GM18499 (cell line): ENCODE measurements around the gene WDR33.

ENCODE experiments used
- ATAC-seq: cut with Tn5 transposase; IDR thresholded peaks from one replicate; pipeline ENCODE4 v1.9.1; 2021; ENCODE audit warnings: moderate number of reproducible peaks; ENCODE audit not compliant: insufficient read depth, unreplicated experiment

The WDR33 gene

GRCh38 chr2:127726158-127726880, 84.7 kb downstream of the WDR33 start:
- ATAC-seq, result no peak

GRCh38 chr2:127722807-127723206, 88.2 kb downstream of the WDR33 start:
- no peak for ATAC-seq

GRCh38 chr2:127721978-127722355, 89.0 kb downstream of the WDR33 start:
- no peak for ATAC-seq

GRCh38 chr2:127721311-127721977, 89.5 kb downstream of the WDR33 start:
- ATAC-seq, result no peak

- no peak for ATAC-seq
Measured at GRCh38 chr2:127719301-127720218, 91.4 kb downstream of the WDR33 start.

GRCh38 chr2:127718271-127718670, 92.7 kb downstream of the WDR33 start:
- no peak for ATAC-seq

GRCh38 chr2:127715778-127716449, 95.1 kb downstream of the WDR33 start:
- no peak for ATAC-seq

- no peak for ATAC-seq
Measured at GRCh38 chr2:127713562-127713961, 97.4 kb downstream of the WDR33 start.

- ATAC-seq, result no peak
Measured at GRCh38 chr2:127712999-127713398, 98.0 kb downstream of the WDR33 start.

- no peak for ATAC-seq
Measured at GRCh38 chr2:127709336-127709735, 101.6 kb downstream of the WDR33 start.

GRCh38 chr2:127707890-127708648, 102.9 kb downstream of the WDR33 start:
- no peak for ATAC-seq

- no peak for ATAC-seq
Measured at GRCh38 chr2:127706215-127706990, 104.6 kb downstream of the WDR33 start.

- no peak for ATAC-seq
Measured at GRCh38 chr2:127705391-127706065, 105.4 kb downstream of the WDR33 start.

- ATAC-seq, result no peak
Measured at GRCh38 chr2:127704641-127705390, 106.2 kb downstream of the WDR33 start.

GRCh38 chr2:127703282-127703681, 107.7 kb downstream of the WDR33 start:
- no peak for ATAC-seq

- ATAC-seq, result no peak
Measured at GRCh38 chr2:127702395-127703009, 108.5 kb downstream of the WDR33 start.

GRCh38 chr2:127701651-127702394, 109.1 kb downstream of the WDR33 start:
- ATAC-seq, result peak; percentile 19
